ENCODE measurements around the gene WWC1.
"Not testable (repeated sequence)": the region's sequence is repeated elsewhere in the genome, so short reads cannot be mapped to it uniquely, and the experiment has no call there.

WWC1 gene

GRCh38 chr5:168339109-168339771 is 47.8 kb downstream of the WWC1 start:
- FAIRE-seq, result no peak

DNA sequence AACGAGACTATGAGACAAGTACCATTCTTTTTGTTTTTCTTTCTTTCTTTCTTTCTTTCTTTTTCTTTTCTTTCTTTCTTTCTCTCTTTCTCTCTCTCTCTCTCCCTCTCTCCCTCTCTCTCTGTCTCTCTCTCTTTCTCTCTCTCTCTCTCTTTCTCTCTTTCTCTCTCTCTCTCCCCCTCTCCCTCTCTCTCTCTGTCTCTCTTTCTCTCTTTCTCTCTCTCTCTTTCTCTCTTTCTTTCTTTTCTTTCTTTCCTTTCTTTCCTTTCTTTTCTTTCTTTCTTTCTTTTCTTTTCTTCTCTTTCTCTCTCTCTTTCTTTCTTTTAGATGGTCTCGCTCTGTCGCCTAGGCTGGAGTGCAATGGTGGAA is 48.3 kb downstream of the WWC1 start:
- FAIRE-seq, result not testable (repeated sequence)

DNA sequence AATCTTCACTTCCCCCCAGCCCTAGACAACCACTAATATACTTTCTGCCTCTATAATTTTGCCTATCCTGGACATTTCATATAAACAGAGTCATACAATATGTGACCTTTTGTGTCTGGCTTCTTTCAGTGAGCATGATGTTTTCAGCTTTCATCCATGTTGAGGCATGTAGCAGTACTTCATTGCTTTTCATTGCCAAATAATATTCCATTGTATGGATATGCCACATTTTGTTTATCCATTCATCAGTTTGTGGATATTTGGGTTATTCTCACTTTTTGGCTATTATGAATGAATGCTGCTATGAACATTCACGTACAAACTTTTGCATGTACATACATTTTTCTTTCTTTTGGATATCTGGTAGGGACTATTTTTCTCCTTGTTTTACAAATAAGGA is 49.0 kb downstream of the WWC1 start:
- FAIRE-seq, result no peak

DNA sequence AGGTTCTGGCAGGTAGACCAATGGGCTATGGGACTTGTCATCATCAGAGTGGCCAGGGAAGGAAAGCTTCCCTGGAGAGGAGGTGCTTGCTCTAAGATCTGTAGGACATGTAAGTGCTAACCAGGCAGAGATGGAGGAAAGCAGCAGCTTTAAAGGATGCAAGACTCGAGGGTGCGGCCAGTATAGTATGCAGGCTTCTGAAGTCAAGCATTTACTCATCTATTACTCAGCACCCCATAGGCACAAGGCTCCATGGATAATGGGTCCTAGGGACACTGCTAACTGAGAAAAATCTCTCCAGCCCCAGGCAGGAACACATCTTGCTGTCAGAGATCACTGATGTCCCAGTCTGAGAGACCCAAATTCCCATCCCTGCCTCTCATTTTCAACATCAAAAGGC is 49.7 kb downstream of the WWC1 start:
- no peak for FAIRE-seq

GRCh38 chr5:168342151-168342825 is 50.8 kb downstream of the WWC1 start:
- no peak for FAIRE-seq

- no peak for FAIRE-seq
Measured at GRCh38 chr5:168342985-168343384, 51.5 kb downstream of the WWC1 start.

DNA sequence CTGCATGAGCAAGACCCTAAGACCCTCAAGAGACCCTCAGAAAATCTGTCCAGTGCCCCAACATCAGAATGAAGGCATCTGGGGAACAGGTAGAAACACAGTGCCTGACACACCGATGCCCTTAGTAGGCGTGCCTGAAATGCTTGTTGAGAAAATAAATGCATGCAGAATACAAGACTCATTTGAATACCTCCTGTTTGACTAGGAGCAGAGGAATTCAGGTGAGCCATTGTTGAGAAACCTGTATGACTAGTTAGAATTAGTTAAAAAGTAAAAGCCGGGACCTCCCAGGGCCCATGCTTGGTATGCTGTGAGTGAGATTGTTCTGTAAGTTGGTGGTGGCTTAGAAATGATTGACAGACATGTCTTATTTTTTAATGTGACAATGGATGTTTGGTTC is 55.0 kb downstream of the WWC1 start:
- FAIRE-seq, result no peak

GRCh38 chr5:168347368-168348083 is 56.1 kb downstream of the WWC1 start:
- no peak for FAIRE-seq

GRCh38 chr5:168348084-168348414 is 56.6 kb downstream of the WWC1 start:
- no peak for FAIRE-seq

DNA sequence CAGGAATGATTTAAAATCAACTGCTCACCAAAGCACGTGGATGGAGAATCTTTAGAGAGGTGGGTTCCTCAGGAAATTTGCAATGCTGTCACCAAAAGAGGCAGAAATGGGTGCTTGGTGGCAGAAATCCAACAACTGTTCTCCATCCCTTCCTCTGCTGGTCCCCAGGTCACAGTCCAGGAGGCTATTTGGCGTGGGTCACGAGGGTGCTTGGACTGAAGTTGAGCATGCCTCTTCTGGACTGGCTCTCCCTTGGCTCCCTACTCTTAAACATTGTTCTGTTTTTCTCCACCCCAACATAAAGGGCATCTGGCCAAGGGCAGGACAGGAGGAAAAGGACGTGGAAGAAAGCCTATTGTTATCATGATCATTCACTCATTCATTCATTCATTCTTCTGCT is 58.9 kb downstream of the WWC1 start:
- no peak for FAIRE-seq

GRCh38 chr5:168353216-168353957 is 61.9 kb downstream of the WWC1 start:
- no peak for FAIRE-seq

GRCh38 chr5:168354397-168354796 is 63.0 kb downstream of the WWC1 start:
- FAIRE-seq, result no peak

DNA sequence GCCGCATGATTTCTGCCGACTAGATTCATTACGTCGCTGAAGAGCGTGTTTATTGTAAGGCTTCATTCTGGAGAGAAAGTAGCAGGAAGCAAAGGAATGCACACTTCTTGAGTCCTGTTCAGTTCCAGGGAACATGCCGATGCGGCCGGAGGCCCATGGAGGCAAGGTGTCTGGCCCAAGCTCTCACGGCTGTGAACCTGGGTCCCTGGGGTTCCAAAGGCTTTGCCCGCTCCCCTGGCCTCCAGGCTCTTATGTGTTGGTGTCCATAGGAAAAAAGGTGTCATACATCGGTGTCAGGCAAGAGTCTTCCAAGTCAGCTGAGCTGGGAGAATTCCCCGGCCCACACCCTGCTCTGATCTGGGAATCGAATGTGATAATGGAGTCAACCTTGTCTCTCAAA is 64.7 kb downstream of the WWC1 start:
- no peak for FAIRE-seq

DNA sequence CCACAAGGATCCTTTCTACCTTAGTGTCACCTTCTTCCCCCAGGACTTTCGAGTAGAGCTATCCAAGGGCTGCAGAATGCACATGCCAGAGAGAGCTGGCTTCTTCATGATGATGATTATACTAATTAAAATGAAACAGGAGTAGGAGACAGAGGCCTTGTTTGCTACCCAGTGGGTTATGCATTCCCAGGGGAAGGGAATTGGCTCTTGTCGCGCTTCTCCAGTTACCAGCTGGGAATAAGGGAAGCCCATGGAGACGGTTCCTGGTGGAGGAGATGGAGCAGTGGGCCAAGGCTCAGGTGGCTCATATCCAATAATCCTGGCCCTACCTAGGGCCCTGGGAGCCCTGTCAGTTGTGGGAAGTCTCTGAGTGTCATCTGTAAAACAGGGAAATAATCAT is 65.1 kb downstream of the WWC1 start:
- no peak for FAIRE-seq

GRCh38 chr5:168357876-168358275 is 66.4 kb downstream of the WWC1 start:
- no peak for FAIRE-seq

DNA sequence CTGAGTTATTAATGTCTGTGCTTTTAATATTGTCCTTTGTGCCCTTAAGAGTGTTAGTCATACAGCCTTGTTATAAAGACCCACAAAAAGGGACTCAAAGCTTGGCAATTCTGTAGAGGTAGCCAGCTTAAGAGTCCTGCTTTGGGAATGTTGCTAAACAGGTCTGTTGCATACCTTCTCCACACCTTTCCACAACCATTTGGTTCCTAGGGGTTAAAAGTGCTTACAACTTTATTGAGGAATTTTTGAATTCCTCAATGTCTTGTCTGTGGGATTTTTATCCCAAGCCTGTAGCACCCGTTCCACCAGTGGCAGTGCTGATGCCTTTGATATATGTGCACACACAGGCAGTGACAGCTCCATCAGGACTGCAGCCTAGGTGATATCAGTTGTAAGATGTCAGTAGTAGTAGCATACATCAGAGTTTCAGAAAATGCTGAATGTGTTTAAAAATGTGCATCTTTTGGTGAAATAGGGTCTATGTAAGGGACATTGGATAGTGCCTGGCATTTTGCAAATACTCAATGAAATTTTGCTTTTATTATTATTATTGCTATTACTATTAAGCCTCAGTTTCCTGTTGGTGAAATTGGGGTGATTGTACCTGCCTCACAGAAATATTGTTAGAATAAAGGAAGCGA is 68.5 kb downstream of the WWC1 start:
- no peak for FAIRE-seq

DNA sequence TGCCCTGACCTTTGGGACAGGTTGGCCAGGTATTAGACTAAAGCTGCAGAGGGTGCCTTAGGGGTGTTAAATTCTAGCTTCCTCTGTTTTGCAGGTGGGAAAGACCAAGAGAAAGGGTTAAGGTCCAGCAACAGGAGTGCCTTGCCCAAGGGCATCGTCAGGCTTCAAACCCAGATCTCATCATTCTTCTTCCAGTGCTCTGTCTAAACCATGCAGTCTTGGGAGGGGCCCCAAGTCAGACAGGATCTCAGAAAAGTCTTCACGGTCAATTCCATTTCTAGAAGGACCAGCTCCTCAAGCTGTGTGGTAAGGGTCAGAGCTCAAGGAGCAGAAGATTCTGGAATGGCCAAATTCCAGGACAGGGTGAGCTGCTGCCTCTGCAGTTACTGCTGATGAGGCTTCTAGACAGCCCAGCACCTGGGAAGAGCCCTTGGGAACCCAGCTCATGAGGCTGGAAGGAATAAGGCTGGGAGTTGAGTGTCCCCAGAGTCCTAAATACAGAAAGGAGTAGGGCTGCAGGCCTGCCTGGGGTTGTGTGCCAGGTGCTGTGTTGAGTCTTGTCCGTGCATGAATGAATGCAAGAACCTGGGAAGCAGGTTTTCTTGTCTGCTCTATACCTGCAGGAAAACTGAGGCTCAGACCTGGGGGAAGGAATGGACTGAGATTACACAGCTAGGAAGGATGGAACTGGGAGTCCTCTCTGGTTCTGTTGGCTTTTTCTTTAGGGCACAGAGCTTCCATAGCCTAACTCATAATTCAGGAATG is 69.3 kb downstream of the WWC1 start:
- FAIRE-seq, result no peak

DNA sequence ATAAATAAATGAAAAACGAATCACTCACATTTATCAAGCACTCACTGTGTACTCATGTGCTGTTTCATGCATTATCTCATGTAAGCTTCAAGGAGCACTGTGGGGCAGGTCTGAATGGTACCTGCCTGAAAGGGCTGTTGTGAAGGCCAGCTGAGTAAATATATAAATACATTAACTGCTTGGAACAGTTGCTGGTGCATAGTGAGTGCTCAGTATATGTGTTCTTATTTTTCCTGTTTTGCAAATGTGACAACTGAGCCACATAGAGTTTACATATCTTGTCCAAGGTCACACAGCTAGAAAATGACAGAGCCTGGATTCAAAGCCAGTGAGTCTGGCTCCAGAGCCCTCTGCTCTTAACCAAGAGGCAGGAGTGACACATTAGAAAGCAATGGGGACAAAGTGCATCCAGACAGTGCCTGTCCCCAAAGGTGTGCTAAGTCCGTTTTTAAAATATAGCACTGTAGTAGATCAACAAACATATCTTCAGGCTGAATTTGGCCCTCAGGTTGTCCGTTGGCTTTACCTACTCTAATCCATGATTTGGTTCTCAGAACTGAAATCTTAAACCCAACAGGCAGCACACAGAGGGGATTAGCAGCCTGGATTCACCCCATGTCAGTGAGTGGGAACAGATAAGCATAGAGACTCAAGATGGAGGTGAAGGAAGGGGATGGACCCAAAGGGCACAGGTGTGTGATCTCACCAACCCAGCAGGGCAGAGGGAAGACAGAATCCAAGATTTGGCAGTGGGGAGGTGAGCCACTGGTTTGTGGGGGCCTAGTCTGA is 70.8 kb downstream of the WWC1 start:
- FAIRE-seq, result no peak

GRCh38 chr5:168364151-168364661 is 72.8 kb downstream of the WWC1 start:
- FAIRE-seq, result no peak

DNA sequence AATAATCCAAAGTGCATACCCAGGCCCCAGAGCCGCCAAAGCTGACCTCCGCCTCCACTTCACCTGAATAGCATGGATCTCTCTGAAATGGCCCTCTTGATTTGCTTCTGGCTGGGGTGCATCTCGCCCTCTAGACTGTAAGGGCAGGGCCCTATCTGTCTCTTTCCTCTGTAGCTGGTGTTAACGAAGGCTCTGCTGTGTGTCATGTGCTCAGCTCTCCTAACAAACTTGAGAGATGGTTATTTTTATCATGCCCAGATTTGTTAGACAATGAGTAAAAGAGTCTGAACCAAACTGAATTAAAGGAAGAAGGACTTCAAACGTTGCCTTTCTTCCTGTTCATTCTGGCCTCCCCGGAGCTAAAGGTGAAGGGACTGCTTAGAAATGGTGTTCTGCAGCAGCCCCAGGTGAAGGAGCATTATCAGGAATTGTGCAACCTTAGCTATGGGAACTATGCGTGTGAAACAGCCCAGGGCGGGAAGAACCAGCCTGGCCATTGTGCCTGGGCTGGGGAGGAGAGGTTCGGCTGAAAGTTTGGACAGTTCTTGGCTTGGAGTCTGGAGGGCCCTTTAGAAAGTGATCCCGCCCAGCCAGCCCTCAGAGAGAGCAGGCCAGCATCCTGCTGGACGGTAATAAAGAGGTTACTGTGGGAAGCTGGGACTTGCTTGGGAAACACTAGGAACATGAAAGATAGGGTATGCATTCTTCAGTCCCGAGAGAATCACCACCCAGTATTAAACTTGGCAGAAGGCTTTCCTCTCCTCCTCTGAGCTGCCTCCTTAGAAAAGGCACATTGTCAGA is 73.5 kb downstream of the WWC1 start:
- FAIRE-seq, result no peak

Measured in endometrium (tissue), 2 donors.